ENCODE results near the gene LRRC4B.

The LRRC4B gene

GRCh38 chr19:50505856-50506611, 62.2 kb downstream of the LRRC4B start:
- DNase-seq: no peak

GRCh38 chr19:50501568-50502475, 66.4 kb downstream of the LRRC4B start:
- no peak for DNase-seq

GRCh38 chr19:50501186-50501567, 67.1 kb downstream of the LRRC4B start:
- no peak for DNase-seq

- no peak for DNase-seq
Observed at GRCh38 chr19:50500753-50501151, 67.5 kb downstream of the LRRC4B start.

- no peak for DNase-seq
Observed at GRCh38 chr19:50500060-50500752, 68.0 kb downstream of the LRRC4B start.

GRCh38 chr19:50498219-50499056, 69.8 kb downstream of the LRRC4B start:
- no peak for DNase-seq

GRCh38 chr19:50497022-50497405, 71.2 kb downstream of the LRRC4B start:
- DNase-seq: no peak

- DNase-seq: no peak
Observed at GRCh38 chr19:50496189-50497021, 71.8 kb downstream of the LRRC4B start.

- DNase-seq: no peak
Observed at GRCh38 chr19:50495020-50495531, 73.2 kb downstream of the LRRC4B start.

GRCh38 chr19:50494186-50495019, 73.8 kb downstream of the LRRC4B start:
- DNase-seq: no peak

- no peak for DNase-seq
Observed at GRCh38 chr19:50493171-50493570, 75.1 kb downstream of the LRRC4B start.

- no peak for DNase-seq
Observed at GRCh38 chr19:50492303-50493052, 75.8 kb downstream of the LRRC4B start.

GRCh38 chr19:50490991-50491472, 77.2 kb downstream of the LRRC4B start:
- no peak for DNase-seq

- no peak for DNase-seq
Observed at GRCh38 chr19:50490411-50490811, 77.8 kb downstream of the LRRC4B start.

GRCh38 chr19:50489461-50490011, 78.7 kb downstream of the LRRC4B start:
- no peak for DNase-seq

- DNase-seq: no peak
Observed at GRCh38 chr19:50488389-50489194, 79.6 kb downstream of the LRRC4B start.

- DNase-seq: no peak
Observed at GRCh38 chr19:50486823-50487515, 81.3 kb downstream of the LRRC4B start.

Measured in NCI-H446 treated with DMSO at 0.1 percent for 48 hours (cell line).